SU-DHL-6 (cell line): ENCODE results near the gene NOL9.
"Not testable (repeated sequence)": the region's sequence is repeated elsewhere in the genome, so short reads cannot be mapped to it uniquely, and the experiment has no call there.

Experiments
- EZH2phosphoT487 ChIP-seq: fragments of 200-600 bp; sonication (generic), shearing (Covaris generic); conservative IDR thresholded peaks from 2 replicates; pipeline ENCODE4 v1.6.1; 2018; ENCODE audit warnings: mild to moderate bottlenecking, antibody characterized with exemption, low read length, moderate library complexity, mixed read lengths
- TF ChIP-seq, protein P1 (sequence below): fragments of 200-600 bp; sonication (generic); IDR thresholded peaks from one replicate; pipeline ENCODE4 v1.5.1; 2017; ENCODE audit warnings: antibody characterized with exemption, mild to moderate bottlenecking, low read length, moderate library complexity; ENCODE audit not compliant: insufficient read depth, poor library complexity, severe bottlenecking

DNA sequence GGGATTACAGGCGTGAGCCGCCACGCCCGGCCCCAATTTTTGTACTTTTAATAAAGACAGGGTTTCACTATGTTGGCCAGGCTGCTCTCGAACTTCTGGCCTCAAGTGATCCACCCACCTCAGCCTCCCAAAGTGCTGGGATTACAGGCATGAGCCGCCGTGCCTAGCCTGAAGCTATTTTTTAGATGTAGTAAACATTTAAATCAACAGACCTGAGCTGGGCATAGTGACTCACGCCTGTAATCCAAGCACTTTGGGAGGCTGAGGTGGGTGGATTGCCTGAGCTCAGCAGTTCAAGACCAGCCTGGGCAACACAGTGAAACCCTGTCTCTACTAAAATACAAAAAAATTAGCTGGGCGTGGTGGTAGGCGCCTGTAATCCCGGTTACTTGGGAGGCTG, 4.8 kb upstream of the NOL9 start:
- TF ChIP-seq, protein P1, sequence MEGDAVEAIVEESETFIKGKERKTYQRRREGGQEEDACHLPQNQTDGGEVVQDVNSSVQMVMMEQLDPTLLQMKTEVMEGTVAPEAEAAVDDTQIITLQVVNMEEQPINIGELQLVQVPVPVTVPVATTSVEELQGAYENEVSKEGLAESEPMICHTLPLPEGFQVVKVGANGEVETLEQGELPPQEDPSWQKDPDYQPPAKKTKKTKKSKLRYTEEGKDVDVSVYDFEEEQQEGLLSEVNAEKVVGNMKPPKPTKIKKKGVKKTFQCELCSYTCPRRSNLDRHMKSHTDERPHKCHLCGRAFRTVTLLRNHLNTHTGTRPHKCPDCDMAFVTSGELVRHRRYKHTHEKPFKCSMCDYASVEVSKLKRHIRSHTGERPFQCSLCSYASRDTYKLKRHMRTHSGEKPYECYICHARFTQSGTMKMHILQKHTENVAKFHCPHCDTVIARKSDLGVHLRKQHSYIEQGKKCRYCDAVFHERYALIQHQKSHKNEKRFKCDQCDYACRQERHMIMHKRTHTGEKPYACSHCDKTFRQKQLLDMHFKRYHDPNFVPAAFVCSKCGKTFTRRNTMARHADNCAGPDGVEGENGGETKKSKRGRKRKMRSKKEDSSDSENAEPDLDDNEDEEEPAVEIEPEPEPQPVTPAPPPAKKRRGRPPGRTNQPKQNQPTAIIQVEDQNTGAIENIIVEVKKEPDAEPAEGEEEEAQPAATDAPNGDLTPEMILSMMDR, result not testable (repeated sequence)
- not testable (repeated sequence) for TF ChIP-seq EZH2phosphoT487
